Measurements from ENCODE around the gene PCCA.

GRCh38 chr13:100392709-100393630 lies 304.1 kb downstream of the PCCA start:
- TF ChIP-seq POLR2A (IDR thresholded peaks at IDR 0.05) (no peak), POLR2AphosphoS5 (IDR thresholded peaks at IDR 0.05) (no peak)
- TF ChIP-seq, protein P1, sequence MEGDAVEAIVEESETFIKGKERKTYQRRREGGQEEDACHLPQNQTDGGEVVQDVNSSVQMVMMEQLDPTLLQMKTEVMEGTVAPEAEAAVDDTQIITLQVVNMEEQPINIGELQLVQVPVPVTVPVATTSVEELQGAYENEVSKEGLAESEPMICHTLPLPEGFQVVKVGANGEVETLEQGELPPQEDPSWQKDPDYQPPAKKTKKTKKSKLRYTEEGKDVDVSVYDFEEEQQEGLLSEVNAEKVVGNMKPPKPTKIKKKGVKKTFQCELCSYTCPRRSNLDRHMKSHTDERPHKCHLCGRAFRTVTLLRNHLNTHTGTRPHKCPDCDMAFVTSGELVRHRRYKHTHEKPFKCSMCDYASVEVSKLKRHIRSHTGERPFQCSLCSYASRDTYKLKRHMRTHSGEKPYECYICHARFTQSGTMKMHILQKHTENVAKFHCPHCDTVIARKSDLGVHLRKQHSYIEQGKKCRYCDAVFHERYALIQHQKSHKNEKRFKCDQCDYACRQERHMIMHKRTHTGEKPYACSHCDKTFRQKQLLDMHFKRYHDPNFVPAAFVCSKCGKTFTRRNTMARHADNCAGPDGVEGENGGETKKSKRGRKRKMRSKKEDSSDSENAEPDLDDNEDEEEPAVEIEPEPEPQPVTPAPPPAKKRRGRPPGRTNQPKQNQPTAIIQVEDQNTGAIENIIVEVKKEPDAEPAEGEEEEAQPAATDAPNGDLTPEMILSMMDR (IDR thresholded peaks at IDR 0.05), result no peak

Data from prostate gland (tissue), 2 donors.